Loucy (cell line): Measurements from ENCODE around the gene CNBD2.

Experiments used
- EZH2phosphoT487 ChIP-seq: fragments of 200-600 bp; IDR thresholded peaks from 2 replicates; pipeline ENCODE4 v1.6.1; 2018; ENCODE audit warnings: antibody characterized with exemption, mild to moderate bottlenecking, moderate library complexity, borderline replicate concordance
- TF ChIP-seq, protein P1 (sequence below): fragments of 200-600 bp; sonication (generic); conservative IDR thresholded peaks from 2 replicates; pipeline ENCODE4 v1.5.1; 2014; ENCODE audit warnings: mild to moderate bottlenecking, antibody characterized with exemption, low read length

DNA sequence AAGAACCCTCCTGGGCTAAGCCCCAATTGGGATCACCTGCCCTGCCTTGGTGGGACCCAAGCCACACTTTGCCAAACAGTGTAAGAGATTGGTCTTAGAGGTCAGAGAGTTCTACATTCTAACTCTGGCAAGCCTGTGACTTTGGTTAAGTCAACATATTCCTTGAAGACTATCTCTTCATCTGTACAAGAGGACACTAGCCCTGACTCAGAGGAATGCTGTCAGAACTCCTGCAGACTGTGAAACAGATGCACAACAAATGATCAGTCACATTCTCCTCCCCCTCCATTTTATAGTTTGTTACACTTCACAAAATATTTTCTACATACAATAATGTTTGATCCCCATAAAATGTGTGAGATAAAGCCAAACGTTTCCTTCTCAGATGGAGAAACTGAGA, 94.4 kb downstream of the CNBD2 start:
- TF ChIP-seq, protein P1, sequence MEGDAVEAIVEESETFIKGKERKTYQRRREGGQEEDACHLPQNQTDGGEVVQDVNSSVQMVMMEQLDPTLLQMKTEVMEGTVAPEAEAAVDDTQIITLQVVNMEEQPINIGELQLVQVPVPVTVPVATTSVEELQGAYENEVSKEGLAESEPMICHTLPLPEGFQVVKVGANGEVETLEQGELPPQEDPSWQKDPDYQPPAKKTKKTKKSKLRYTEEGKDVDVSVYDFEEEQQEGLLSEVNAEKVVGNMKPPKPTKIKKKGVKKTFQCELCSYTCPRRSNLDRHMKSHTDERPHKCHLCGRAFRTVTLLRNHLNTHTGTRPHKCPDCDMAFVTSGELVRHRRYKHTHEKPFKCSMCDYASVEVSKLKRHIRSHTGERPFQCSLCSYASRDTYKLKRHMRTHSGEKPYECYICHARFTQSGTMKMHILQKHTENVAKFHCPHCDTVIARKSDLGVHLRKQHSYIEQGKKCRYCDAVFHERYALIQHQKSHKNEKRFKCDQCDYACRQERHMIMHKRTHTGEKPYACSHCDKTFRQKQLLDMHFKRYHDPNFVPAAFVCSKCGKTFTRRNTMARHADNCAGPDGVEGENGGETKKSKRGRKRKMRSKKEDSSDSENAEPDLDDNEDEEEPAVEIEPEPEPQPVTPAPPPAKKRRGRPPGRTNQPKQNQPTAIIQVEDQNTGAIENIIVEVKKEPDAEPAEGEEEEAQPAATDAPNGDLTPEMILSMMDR, result no peak
- no peak for TF ChIP-seq EZH2phosphoT487
